ENCODE data around the gene VGLL4.

VGLL4 gene

GRCh38 chr3:11629716-11630115, 14.0 kb downstream of the VGLL4 start:
- Histone ChIP-seq H2AFZ (ENCODE audit: low read depth, low read length, severe bottlenecking) (no peak overlapping the region), H3K9me3 (ENCODE audit: insufficient read depth, low read length) (no peaks in the 10 kb centered on the region), H3K36me3 (ENCODE audit: low read length) (no peaks in the 10 kb centered on the region), H3K27ac (ENCODE audit: low read depth, low read length) (no peak overlapping the region), H3K27me3 (ENCODE audit: low read length) (no peaks in the 10 kb centered on the region), H3K4me3 (ENCODE audit: insufficient read depth, low read length, poor library complexity, severe bottlenecking) (no peak overlapping the region), H4K20me1 (ENCODE audit: low read depth, low read length) (peaks cover 45% of the 10 kb centered on the region), H3K9me2 (replicated peaks; ENCODE audit: insufficient read depth, low read length) (no peaks in the 10 kb centered on the region), H3F3A (ENCODE audit: insufficient read depth) (no peaks in the 10 kb centered on the region), H3K79me2 (ENCODE audit: insufficient read depth, low read length) (peaks cover 100% of the 10 kb centered on the region), H3K9ac (ENCODE audit: low read length) (no peak overlapping the region), H3K4me2 (ENCODE audit: low read depth, low read length, poor library complexity, severe bottlenecking) (no peak overlapping the region)
- TF ChIP-seq CTCF (IDR thresholded peaks at IDR 0.05; ENCODE audit: insufficient read depth, low read length, poor library complexity, severe bottlenecking) (no peak), EZH2phosphoT487 (conservative IDR thresholded peaks at IDR 0.05; ENCODE audit: low read length) (no peak)

DNA sequence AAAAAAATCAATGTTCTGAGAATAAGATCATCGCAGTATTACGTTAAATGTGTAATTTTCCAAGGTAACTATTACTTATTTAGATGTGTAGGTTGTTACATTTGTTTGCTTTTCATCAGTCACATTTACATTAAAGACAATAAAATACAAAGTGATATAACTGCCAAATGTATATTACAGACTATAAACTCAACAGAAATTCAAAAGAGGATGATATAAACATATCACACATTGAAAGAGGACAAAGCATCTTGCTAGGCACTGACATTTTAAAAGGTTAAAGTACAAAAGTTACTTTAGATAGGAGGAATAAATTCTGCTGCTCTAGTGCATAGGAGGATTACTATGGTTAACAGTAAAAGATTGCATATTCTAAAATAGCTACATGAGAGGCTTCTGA, 16.1 kb downstream of the VGLL4 start:
- H3K4me3 ChIP-seq (ENCODE audit: insufficient read depth, low read length, poor library complexity, severe bottlenecking): no peak overlapping the region
- H3K9me2 ChIP-seq (replicated peaks; ENCODE audit: insufficient read depth, low read length): no peaks in the 10 kb centered on the region
- TF ChIP-seq CTCF (IDR thresholded peaks at IDR 0.05; ENCODE audit: insufficient read depth, low read length, poor library complexity, severe bottlenecking) (no peak), EZH2phosphoT487 (conservative IDR thresholded peaks at IDR 0.05; ENCODE audit: low read length) (no peak)
- H3K4me2 ChIP-seq (ENCODE audit: low read depth, low read length, poor library complexity, severe bottlenecking): no peak overlapping the region
- no peak overlapping the region for H3K27ac ChIP-seq (ENCODE audit: low read depth, low read length)
- no peak overlapping the region for H3K9ac ChIP-seq (ENCODE audit: low read length)
- H3K27me3 ChIP-seq (ENCODE audit: low read length): no peaks in the 10 kb centered on the region
- no peak overlapping the region for H2AFZ ChIP-seq (ENCODE audit: low read depth, low read length, severe bottlenecking)
- H3K79me2 ChIP-seq (ENCODE audit: insufficient read depth, low read length): peaks cover 100% of the 10 kb centered on the region
- no peaks in the 10 kb centered on the region for H3K36me3 ChIP-seq (ENCODE audit: low read length)
- H3F3A ChIP-seq (ENCODE audit: insufficient read depth): no peaks in the 10 kb centered on the region
- H4K20me1 ChIP-seq (ENCODE audit: low read depth, low read length): peaks cover 52% of the 10 kb centered on the region
- no peaks in the 10 kb centered on the region for H3K9me3 ChIP-seq (ENCODE audit: insufficient read depth, low read length)

DNA sequence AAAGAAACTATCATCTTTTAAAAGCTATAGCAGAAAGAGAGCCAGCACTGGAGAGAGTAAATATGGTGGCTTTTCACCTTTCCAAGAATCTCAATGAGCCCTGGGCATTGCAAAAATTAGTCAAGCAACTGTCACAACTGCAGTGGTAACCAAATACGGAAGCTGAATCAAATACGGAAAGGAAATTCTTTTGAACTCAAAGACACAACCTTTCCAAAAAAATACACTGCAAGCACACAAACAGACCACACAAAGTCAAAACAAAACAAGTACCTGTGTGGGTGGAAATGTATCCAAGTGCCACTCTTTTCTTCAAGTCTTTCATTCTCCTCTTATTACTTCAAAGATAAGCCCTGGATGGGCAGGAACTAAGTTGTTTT, 17.6 kb downstream of the VGLL4 start:
- H3K9ac ChIP-seq (ENCODE audit: low read length): no peak overlapping the region
- no peak overlapping the region for H2AFZ ChIP-seq (ENCODE audit: low read depth, low read length, severe bottlenecking)
- no peaks in the 10 kb centered on the region for H3K9me3 ChIP-seq (ENCODE audit: insufficient read depth, low read length)
- H3F3A ChIP-seq (ENCODE audit: insufficient read depth): no peaks in the 10 kb centered on the region
- no peaks in the 10 kb centered on the region for H3K9me2 ChIP-seq (replicated peaks; ENCODE audit: insufficient read depth, low read length)
- H3K4me3 ChIP-seq (ENCODE audit: insufficient read depth, low read length, poor library complexity, severe bottlenecking): no peak overlapping the region
- no peak overlapping the region for H3K4me2 ChIP-seq (ENCODE audit: low read depth, low read length, poor library complexity, severe bottlenecking)
- peaks cover 100% of the 10 kb centered on the region for H3K79me2 ChIP-seq (ENCODE audit: insufficient read depth, low read length)
- peaks cover 59% of the 10 kb centered on the region for H4K20me1 ChIP-seq (ENCODE audit: low read depth, low read length)
- no peak overlapping the region for H3K27ac ChIP-seq (ENCODE audit: low read depth, low read length)
- H3K36me3 ChIP-seq (ENCODE audit: low read length): no peaks in the 10 kb centered on the region
- H3K27me3 ChIP-seq (ENCODE audit: low read length): no peaks in the 10 kb centered on the region
- TF ChIP-seq EZH2phosphoT487 (conservative IDR thresholded peaks at IDR 0.05; ENCODE audit: low read length) (no peak), CTCF (IDR thresholded peaks at IDR 0.05; ENCODE audit: insufficient read depth, low read length, poor library complexity, severe bottlenecking) (no peak)
